BE2C (cell line): ENCODE measurements around the gene NOSIP.

Experiments
- DNase-seq: peaks from one replicate; pipeline ENCODE4 v3.0.0-alpha.2; 2020
- H3K27me3 ChIP-seq: fragments of 250-450 bp; sonication (Bioruptor Pico); 2 replicates; pipeline ENCODE4 v1.5.1; 2020; ENCODE audit warnings: mild to moderate bottlenecking
- H3K36me3 ChIP-seq: fragments of 250-450 bp; sonication (Bioruptor Pico); 2 replicates; pipeline ENCODE4 v1.5.1; 2020; ENCODE audit warnings: mild to moderate bottlenecking
- H3K4me1 ChIP-seq: fragments of 250-450 bp; sonication (Bioruptor Pico); 2 replicates; pipeline ENCODE4 v1.5.1; 2020
- H3K4me3 ChIP-seq: 2 replicates; pipeline ENCODE4 v1.5.1; 2011; ENCODE audit warnings: low read depth, low read length
- H3K9me3 ChIP-seq: fragments of 250-450 bp; sonication (Bioruptor Pico); 2 replicates; pipeline ENCODE4 v1.5.1; 2020
- TF ChIP-seq, protein P1 (sequence below): IDR thresholded peaks from 2 replicates; pipeline ENCODE4 v1.5.1; 2012; ENCODE audit warnings: mild to moderate bottlenecking, low read depth, low read length

The NOSIP gene

DNA sequence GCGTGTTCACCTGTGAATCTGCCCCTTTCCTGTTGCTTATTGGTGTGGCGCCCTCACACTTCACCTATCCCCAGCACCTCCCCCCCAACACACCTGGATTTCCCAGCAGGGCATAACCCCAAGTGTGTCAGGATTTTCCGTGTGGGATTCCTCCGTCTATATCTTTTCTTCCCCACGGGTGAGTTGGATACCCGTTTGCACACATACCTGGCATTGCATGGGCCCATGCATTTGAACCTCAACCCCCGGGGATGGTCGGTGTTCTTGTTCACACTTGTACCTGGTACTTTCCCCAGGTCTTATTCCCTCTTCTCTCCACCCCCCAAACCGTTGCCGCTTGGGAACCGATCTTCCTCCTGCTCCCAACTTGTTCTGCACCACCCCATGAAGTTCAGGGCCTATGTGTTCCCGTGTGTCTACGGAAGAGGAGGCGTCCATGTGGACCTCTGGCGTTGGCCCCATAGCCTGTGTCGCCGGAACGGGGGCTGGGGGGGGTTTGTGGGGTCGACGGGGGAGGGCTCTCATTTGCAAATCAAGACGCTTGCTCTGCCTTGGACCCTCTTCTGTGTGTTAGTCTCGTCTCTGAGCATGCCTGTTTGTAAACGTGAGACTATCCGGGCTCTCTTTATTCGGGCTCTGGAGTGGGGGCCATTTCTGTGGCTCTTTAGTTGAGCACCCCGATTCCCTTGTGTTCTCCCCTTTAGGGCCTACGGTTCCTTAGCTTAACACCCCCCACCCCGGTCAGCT, 12.3 kb upstream of the NOSIP start:
- DNase-seq: no peak
- Histone ChIP-seq H3K4me3 (peak overlapping the region; percentile 92), H3K27me3 (no peaks in the 10 kb centered on the region), H3K9me3 (no peaks in the 10 kb centered on the region), H3K4me1 (no peaks in the 10 kb centered on the region), H3K36me3 (peaks cover 35% of the 10 kb centered on the region)
- TF ChIP-seq, protein P1, sequence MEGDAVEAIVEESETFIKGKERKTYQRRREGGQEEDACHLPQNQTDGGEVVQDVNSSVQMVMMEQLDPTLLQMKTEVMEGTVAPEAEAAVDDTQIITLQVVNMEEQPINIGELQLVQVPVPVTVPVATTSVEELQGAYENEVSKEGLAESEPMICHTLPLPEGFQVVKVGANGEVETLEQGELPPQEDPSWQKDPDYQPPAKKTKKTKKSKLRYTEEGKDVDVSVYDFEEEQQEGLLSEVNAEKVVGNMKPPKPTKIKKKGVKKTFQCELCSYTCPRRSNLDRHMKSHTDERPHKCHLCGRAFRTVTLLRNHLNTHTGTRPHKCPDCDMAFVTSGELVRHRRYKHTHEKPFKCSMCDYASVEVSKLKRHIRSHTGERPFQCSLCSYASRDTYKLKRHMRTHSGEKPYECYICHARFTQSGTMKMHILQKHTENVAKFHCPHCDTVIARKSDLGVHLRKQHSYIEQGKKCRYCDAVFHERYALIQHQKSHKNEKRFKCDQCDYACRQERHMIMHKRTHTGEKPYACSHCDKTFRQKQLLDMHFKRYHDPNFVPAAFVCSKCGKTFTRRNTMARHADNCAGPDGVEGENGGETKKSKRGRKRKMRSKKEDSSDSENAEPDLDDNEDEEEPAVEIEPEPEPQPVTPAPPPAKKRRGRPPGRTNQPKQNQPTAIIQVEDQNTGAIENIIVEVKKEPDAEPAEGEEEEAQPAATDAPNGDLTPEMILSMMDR: no peak

GRCh38 chr19:49591731-49592485, 11.6 kb upstream of the NOSIP start:
- Histone ChIP-seq H3K27me3 (no peaks in the 10 kb centered on the region), H3K4me1 (no peaks in the 10 kb centered on the region), H3K4me3 (peak overlapping the region; percentile 92), H3K9me3 (no peaks in the 10 kb centered on the region), H3K36me3 (peaks cover 27% of the 10 kb centered on the region)
- DNase-seq: peak; percentile 53
- TF ChIP-seq, protein P1: no peak

DNA sequence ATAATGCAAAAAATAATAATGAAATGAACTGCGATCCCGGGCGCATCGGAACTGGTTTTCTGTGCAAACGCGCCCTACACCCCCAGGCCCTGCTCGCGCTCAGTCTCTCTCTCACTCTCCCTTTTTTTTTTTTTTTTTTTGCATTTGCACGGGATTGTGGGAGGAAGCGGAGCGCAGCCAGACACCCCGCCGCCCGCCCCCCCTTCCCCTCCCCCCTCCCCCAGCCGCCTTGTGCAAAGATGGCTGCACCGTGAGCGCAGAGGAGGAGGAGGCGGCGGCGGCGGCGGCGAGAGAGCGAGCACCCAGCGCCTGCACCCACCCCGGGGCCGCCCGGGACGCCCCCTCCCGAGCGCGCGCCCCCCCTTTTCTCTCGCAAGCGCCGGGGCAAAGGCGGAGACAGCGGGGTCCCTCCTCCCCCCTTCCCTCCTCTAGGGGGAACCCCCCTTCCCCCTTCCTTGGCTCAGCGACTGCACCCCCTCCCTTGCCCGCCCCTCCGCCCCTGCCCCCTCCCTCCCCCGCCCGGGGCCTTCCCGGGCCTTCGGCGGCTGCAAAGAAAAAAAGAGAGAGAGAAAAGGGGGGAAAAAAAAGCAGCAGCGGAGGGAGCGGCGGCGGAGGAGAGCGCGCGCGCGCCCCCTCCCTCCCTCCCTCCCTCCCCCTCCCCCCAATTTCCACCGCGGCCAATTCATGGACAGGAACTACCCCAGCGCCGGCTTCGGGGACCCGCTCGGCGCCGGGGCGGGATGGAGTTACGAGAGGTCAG, 10.8 kb upstream of the NOSIP start, which contains the start of gene PRR12:
TSS of gene PRR12 (plus strand) at position 212 of the 760 bp plus-strand sequence. CDS start at position 685, 473 bp downstream.
- Histone ChIP-seq H3K9me3 (no peaks in the 10 kb centered on the region), H3K36me3 (peaks cover 21% of the 10 kb centered on the region), H3K4me1 (no peaks in the 10 kb centered on the region), H3K4me3 (peak within 1 kb of the TSS; percentile 92), H3K27me3 (no peaks in the 10 kb centered on the region)
- peak; percentile 72 for DNase-seq
- TF ChIP-seq, protein P1: no peak

DNA sequence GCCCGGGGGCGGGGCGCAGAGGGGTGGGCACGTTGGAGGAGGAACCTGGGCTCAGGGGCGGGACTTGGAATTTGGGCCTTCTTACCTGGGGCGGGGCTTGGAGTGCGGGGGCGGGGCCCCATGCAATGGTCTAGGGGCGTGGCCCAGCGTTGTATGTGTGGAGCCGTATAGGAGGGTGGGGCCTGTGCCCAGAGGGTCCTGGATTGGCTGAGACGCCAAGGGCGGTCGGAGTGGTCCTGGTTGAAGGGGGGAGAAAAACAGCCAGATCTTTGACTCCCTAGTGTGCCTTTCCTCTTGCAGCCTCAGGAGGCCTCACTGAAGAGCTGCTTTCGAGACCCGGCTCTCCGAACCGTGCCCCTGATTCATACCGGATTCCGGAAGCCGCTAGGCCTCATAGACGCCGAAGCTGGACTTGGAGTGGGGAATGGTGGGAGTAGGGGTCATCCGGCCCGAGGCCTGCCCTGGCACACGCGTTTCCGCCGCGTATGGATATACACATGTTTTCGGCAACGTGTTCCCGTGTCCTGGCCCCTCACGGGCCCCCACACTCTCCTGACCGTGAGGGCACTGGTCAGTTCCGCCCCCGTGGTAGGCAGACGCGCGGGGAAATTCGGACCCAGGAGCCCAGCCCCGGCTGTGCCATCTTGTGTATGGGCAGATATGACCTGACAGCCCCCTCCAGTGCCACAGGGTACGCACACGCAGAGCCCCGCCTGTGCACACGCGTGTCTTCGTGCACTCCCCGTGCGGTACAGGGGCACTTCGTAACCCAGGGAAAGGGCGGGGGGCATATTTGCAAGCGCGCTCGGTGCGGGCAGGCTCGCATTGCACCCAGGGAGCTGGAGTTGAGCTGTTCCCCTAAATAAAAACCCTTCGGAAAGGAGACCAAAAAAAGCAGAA, 10.0 kb upstream of the NOSIP start:
- peaks cover 14% of the 10 kb centered on the region for H3K36me3 ChIP-seq
- TF ChIP-seq, protein P1: peak; percentile 17; the same call in 1 of the 2 replicates
- H3K4me3 ChIP-seq: peak overlapping the region; percentile 86
- DNase-seq: peak; percentile 98
- no peaks in the 10 kb centered on the region for H3K9me3 ChIP-seq
- H3K4me1 ChIP-seq: peaks cover 1% of the 10 kb centered on the region; the same call in 1 of the 2 replicates
- H3K27me3 ChIP-seq: no peaks in the 10 kb centered on the region

DNA sequence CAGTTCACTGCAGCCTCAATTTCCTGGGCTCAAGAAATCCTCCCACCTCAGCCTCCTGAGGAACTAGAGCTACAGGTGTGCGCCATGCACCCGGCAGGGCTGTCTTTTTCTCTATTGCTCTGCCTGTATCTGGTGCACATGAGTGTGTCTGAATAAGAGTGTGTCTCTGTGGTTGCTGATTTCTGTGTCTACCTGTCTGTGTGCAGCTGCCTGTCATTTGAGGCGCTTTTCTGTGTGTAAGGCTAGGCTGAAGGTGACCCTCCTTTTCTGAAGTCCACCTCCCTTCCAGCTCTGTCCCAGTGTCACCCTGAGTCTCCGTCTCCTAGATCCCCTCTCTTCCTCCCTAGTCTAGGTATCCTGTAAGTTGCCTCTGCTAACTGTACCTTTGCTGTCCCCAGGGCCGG, 9.1 kb upstream of the NOSIP start:
- H3K36me3 ChIP-seq: peaks cover 10% of the 10 kb centered on the region
- no peak for DNase-seq
- H3K9me3 ChIP-seq: no peaks in the 10 kb centered on the region
- no peak overlapping the region for H3K4me3 ChIP-seq
- TF ChIP-seq, protein P1: no peak
- H3K4me1 ChIP-seq: peaks cover 5% of the 10 kb centered on the region; the same call in 1 of the 2 replicates
- H3K27me3 ChIP-seq: no peaks in the 10 kb centered on the region
